Amniotic epithelial cell (primary cell): ENCODE measurements around the gene PELI1.

Source experiments
- DNase-seq: peaks from one replicate; pipeline ENCODE4 v3.0.0-alpha.2; 2010; ENCODE audit warnings: low read depth

Gene PELI1

GRCh38 chr2:64144057-64145013 is at the start of gene PELI1:
TSS of gene PELI1 (minus strand) at chr2:64144420. CDS start at chr2:64108310, 36,110 bp downstream.
- peak; percentile 98 for DNase-seq

GRCh38 chr2:64193491-64193890 is 49.3 kb upstream of the PELI1 start:
- DNase-seq, result no peak

GRCh38 chr2:64192664-64193105 is 48.5 kb upstream of the PELI1 start:
- peak; percentile 77 for DNase-seq

GRCh38 chr2:64192125-64192479 is 47.9 kb upstream of the PELI1 start:
- no peak for DNase-seq

- no peak for DNase-seq
These were observed 45.4 kb upstream of the PELI1 start for GRCh38 chr2:64189586-64189985.

- DNase-seq, result no peak
These were observed 44.9 kb upstream of the PELI1 start for GRCh38 chr2:64189167-64189566.

- DNase-seq, result peak; percentile 83
These were observed 42.7 kb upstream of the PELI1 start for GRCh38 chr2:64186699-64187605.

GRCh38 chr2:64179582-64180321 is 35.5 kb upstream of the PELI1 start:
- DNase-seq, result no peak

- peak; percentile 74 for DNase-seq
These were observed 33.1 kb upstream of the PELI1 start for GRCh38 chr2:64177315-64177714.

GRCh38 chr2:64175419-64176197 is 31.4 kb upstream of the PELI1 start:
- DNase-seq, result no peak

- DNase-seq, result no peak
These were observed 29.2 kb upstream of the PELI1 start for GRCh38 chr2:64173156-64174135.

GRCh38 chr2:64168756-64169155 is 24.5 kb upstream of the PELI1 start:
- no peak for DNase-seq

GRCh38 chr2:64168201-64168600 is 24.0 kb upstream of the PELI1 start:
- no peak for DNase-seq

- DNase-seq, result no peak
These were observed 22.6 kb upstream of the PELI1 start for GRCh38 chr2:64166637-64167420.

- DNase-seq, result no peak
These were observed 22.0 kb upstream of the PELI1 start for GRCh38 chr2:64166212-64166611.

- DNase-seq, result peak; percentile 80
These were observed 21.5 kb upstream of the PELI1 start for GRCh38 chr2:64165706-64166105.

GRCh38 chr2:64164629-64165028 is 20.4 kb upstream of the PELI1 start:
- no peak for DNase-seq

- no peak for DNase-seq
These were observed 18.3 kb upstream of the PELI1 start for GRCh38 chr2:64162516-64162915.

GRCh38 chr2:64157792-64158191 is 13.6 kb upstream of the PELI1 start:
- DNase-seq, result peak; percentile 56
